ENCODE data around the gene PGR.

DNA sequence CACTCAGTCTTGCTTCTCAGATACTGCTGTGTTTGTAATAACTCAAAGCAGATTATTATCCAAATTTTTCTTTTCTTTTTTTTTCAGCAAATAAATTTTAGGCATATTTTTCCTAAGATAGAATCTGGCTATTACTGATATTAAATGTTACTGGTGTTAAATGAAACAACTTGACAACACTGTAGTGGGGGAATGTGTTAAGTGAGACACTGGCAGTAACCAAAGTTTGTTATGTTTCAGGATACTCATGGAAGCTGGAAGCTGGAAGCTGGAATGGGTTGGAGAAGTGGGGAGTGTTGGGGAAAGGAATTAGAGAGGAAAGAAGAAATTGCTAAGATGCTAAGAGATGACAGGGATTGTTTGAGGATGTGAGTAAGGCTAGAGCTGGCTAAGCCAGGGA is 24.9 kb downstream of the PGR start:
- TF ChIP-seq CTCF (conservative IDR thresholded peaks at IDR 0.05) = no peak
- TF ChIP-seq EZH2 (IDR thresholded peaks at IDR 0.05; ENCODE audit: low read depth) = no peak

Measured in PC-9 (cell line).